Activated CD4-positive, alpha-beta T cell treated with anti-CD3 and anti-CD28 coated beads for 36 hours (primary cell): ENCODE data around the gene DRD4. TPM values are rescaled to one million over a fixed set of nuclear protein-coding genes. Genes with fewer than 3 reads are reported as not detected.
"Not testable (repeated sequence)": the region's sequence is repeated elsewhere in the genome, so short reads cannot be mapped to it uniquely, and the experiment has no call there.

Experiments used
- ATAC-seq: fragments of 200-7000 bp; cut with Tn5 transposase; one replicate; pipeline ENCODE4 v1.10.0; 2021; ENCODE audit warnings: mild to moderate bottlenecking, moderate library complexity
- CTCF ChIA-PET: fragments of 350-600 bp; sonication (Branson Sonifier 250); formaldehyde crosslinking; loops from one replicate; lab custom pipeline; 2021; ENCODE audit warnings: antibody characterized with exemption; lab: Charles Lee
- POLR2A ChIA-PET: fragments of 350-600 bp; sonication (Branson Sonifier 250); formaldehyde crosslinking; loops from one replicate; lab custom pipeline; 2021; ENCODE audit warnings: antibody characterized with exemption, inconsistent platforms; lab: Charles Lee
- DNase-seq: peaks from one replicate; pipeline ENCODE4 v3.0.0-alpha.2; 2020
- H3K27ac Mint-ChIP-seq: one replicate; pipeline ENCODE4 v1.8.0; 2021; ENCODE audit warnings: mixed read lengths
- H3K27me3 Mint-ChIP-seq: one replicate; pipeline ENCODE4 v1.8.0; 2021; ENCODE audit warnings: mixed read lengths
- H3K36me3 Mint-ChIP-seq: one replicate; pipeline ENCODE4 v1.8.0; 2021; ENCODE audit warnings: low read depth, mixed read lengths
- H3K4me1 Mint-ChIP-seq: one replicate; pipeline ENCODE4 v1.8.0; 2021; ENCODE audit warnings: mixed read lengths
- H3K4me3 Mint-ChIP-seq: one replicate; pipeline ENCODE4 v1.8.0; 2021; ENCODE audit warnings: mild to moderate bottlenecking, moderate library complexity, mixed read lengths
- H3K9me3 Mint-ChIP-seq: one replicate; pipeline ENCODE4 v1.8.0; 2021; ENCODE audit warnings: low read depth, mixed read lengths
- intact Hi-C, 2 experiments: fragments of 100-400 bp; cut with DNase I in 1 of 2; cut with micrococcal nuclease in 1 of 2; formaldehyde crosslinking; loops; one replicate each; pipeline versions ENCODE4 v1.14.2 to v1.15.1; 2022 to 2024; cut with DNase I, micrococcal nuclease
- total RNA-seq, 2 experiments: library from RNA; stranded (reverse); gene quantifications; one replicate each; pipeline ENCODE4 v1.2.3, GENCODE V29; 2021

Gene DRD4
- total RNA-seq, 2 experiments from 2014 or later, result 0.30 to 0.47 TPM

DNA sequence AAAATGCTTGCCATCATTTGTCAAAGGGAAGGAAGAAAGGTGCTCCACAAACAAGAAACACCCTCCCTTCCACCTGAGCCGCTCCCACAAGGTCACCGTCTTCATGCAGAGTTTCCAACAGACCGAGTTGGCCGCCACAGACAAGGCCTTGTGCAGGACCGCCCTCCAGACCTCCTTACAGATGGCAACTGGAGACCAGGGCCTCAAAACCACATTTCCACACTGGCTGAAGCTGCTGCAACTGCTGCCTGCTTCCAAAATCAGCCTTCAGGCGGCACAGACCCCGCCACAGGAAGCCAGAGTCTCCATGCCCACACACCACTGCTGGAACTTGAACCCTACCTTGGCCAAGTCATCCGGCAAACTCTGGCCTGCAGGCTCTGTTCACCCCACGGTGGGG lies 51.6 kb downstream of the DRD4 start:
- no peak for ATAC-seq
- ChIA-PET CTCF (no interaction called here), POLR2A (no interaction called here)
- H3K4me3 Mint-ChIP-seq, result no peak overlapping the region
- intact Hi-C loops, result no loop called here
- no peak for DNase-seq
- no peak overlapping the region for H3K27ac Mint-ChIP-seq
- H3K9me3 Mint-ChIP-seq, result no peaks in the 10 kb centered on the region
- peaks cover 36% of the 10 kb centered on the region for H3K4me1 Mint-ChIP-seq
- no peaks in the 10 kb centered on the region for H3K27me3 Mint-ChIP-seq
- peaks cover 54% of the 10 kb centered on the region for H3K36me3 Mint-ChIP-seq

- POLR2A ChIA-PET, result interaction anchor here (0.6 kb wide), 1 partner anchor 37 kb away, joined by 4 read pairs; no protein-coding TSS in a partner anchor
- DNase-seq (no peak), ATAC-seq (no peak)
- intact Hi-C loops, result loop anchor here in 1 of 2 experiments (5.0 kb wide), 1 partner anchor 38 kb away; no protein-coding TSS in a partner anchor
- H3K4me3 Mint-ChIP-seq, result no peak overlapping the region
- peaks cover 36% of the 10 kb centered on the region for H3K4me1 Mint-ChIP-seq
- CTCF ChIA-PET, result interaction anchor here (0.7 kb wide), 1 partner anchor 53 kb away, joined by 3 read pairs; no protein-coding TSS in a partner anchor
- H3K27ac Mint-ChIP-seq, result no peak overlapping the region
- no peaks in the 10 kb centered on the region for H3K27me3 Mint-ChIP-seq
- H3K36me3 Mint-ChIP-seq, result peaks cover 45% of the 10 kb centered on the region
- no peaks in the 10 kb centered on the region for H3K9me3 Mint-ChIP-seq
Observed at GRCh38 chr11:689625-690024, 52.6 kb downstream of the DRD4 start.

- Mint-ChIP-seq H3K4me1 (peaks cover 36% of the 10 kb centered on the region), H3K36me3 (peaks cover 43% of the 10 kb centered on the region)
- H3K9me3 Mint-ChIP-seq, H3K27me3 Mint-ChIP-seq, POLR2A ChIA-PET, ATAC-seq, H3K4me3 Mint-ChIP-seq, DNase-seq, H3K27ac Mint-ChIP-seq: not testable (repeated sequence)
- intact Hi-C loops, result loop anchor here in 1 of 2 experiments (5.0 kb wide), 1 partner anchor 37 kb away; no protein-coding TSS in a partner anchor
- CTCF ChIA-PET, result interaction anchor here (0.6 to 1.1 kb wide), 2 partner anchors 32 kb away, joined by 3 read pairs; no protein-coding TSS in a partner anchor
Observed at GRCh38 chr11:690244-690643, 53.2 kb downstream of the DRD4 start.

Other genes with a start within 250 kb of the DRD4 start
- gene PKP3, start 243.1 kb upstream of the DRD4 start, total RNA-seq, result under 1 TPM; 0.07 to 0.18 TPM
- 10 to 100 TPM; 33.0 to 34.9 TPM for gene SIGIRR, start 222.3 kb upstream of the DRD4 start, total RNA-seq
- 10 to 100 TPM; 31.7 to 38.8 TPM for gene ANO9, start 195.3 kb upstream of the DRD4 start, total RNA-seq
- gene PTDSS2, start 187.0 kb upstream of the DRD4 start, total RNA-seq, result 10 to 100 TPM; 14.8 to 18.8 TPM
- 100 to 1,000 TPM; 111 to 116 TPM for gene RNH1, start 130.0 kb upstream of the DRD4 start, total RNA-seq
- 10 to 100 TPM; 26.8 to 41.9 TPM for gene HRAS, start 101.7 kb upstream of the DRD4 start, total RNA-seq
- gene LRRC56, start 99.7 kb upstream of the DRD4 start, total RNA-seq, result under 1 TPM; 0.96 to 0.98 TPM
- gene LMNTD2, start 76.5 kb upstream of the DRD4 start, total RNA-seq, result 1 to 10 TPM; 2.7 to 4.9 TPM
- 10 to 100 TPM; 16.8 TPM for gene RASSF7, start 76.3 kb upstream of the DRD4 start, total RNA-seq
- 10 to 100 TPM; 40.0 to 44.5 TPM for gene PHRF1, start 60.8 kb upstream of the DRD4 start, total RNA-seq
- gene IRF7, start 21.3 kb upstream of the DRD4 start, total RNA-seq, result 10 to 100 TPM; 57.1 to 62.6 TPM
- gene CDHR5, start 12.3 kb upstream of the DRD4 start, total RNA-seq, result not detected
- gene SCT, start 10.1 kb upstream of the DRD4 start, total RNA-seq, result not detected
- 10 to 100 TPM; 47.4 to 56.6 TPM for gene DEAF1, start 58.0 kb downstream of the DRD4 start, total RNA-seq
- gene TMEM80, start 58.5 kb downstream of the DRD4 start, total RNA-seq, result 10 to 100 TPM; 11.4 to 11.9 TPM
- gene EPS8L2, start 69.0 kb downstream of the DRD4 start, total RNA-seq, result 10 to 100 TPM in 1 of 2 experiments, 1 to 10 TPM in 1; 8.0 to 10.5 TPM
- 100 to 1,000 TPM; 239 to 246 TPM for gene TALDO1, start 110.2 kb downstream of the DRD4 start, total RNA-seq
- gene GATD1, start 140.2 kb downstream of the DRD4 start, total RNA-seq, result 10 to 100 TPM; 45.7 to 59.8 TPM
- 1 to 10 TPM in 1 of 2 experiments, under 1 TPM in 1; 0.50 to 1.1 TPM for gene CEND1, start 152.8 kb downstream of the DRD4 start, total RNA-seq
- gene SLC25A22, start 161.0 kb downstream of the DRD4 start, total RNA-seq, result 10 to 100 TPM; 33.9 to 36.6 TPM
- gene PIDD1, start 168.0 kb downstream of the DRD4 start, total RNA-seq, result 10 to 100 TPM; 21.1 to 29.1 TPM
- gene RPLP2, start 172.7 kb downstream of the DRD4 start, total RNA-seq, result 1,000 to 10,000 TPM; 2,132 to 3,230 TPM
- 10 to 100 TPM; 24.7 to 26.2 TPM for gene PNPLA2, start 181.6 kb downstream of the DRD4 start, total RNA-seq
- under 1 TPM; 0.33 to 0.50 TPM for gene CRACR2B, start 190.7 kb downstream of the DRD4 start, total RNA-seq
- gene CD151, start 195.7 kb downstream of the DRD4 start, total RNA-seq, result 10 to 100 TPM; 36.8 to 38.6 TPM
- gene POLR2L, start 205.3 kb downstream of the DRD4 start, total RNA-seq, result 10 to 100 TPM; 74.6 to 79.4 TPM
- 1 to 10 TPM; 5.2 to 6.0 TPM for gene TSPAN4, start 205.6 kb downstream of the DRD4 start, total RNA-seq